Heart right ventricle (tissue), 16 donors: ENCODE measurements around the gene BBLN. TPM values are rescaled to one million over a fixed set of nuclear protein-coding genes. Genes with fewer than 3 reads are reported as not detected.
A peak's percentile ranks its signal among the peaks of the same experiment; 100 is the strongest.

ENCODE experiments used
- ATAC-seq, 8 donors: fragments of 200-7000 bp; cut with Tn5 transposase; one replicate each; pipeline ENCODE4 v1.9.1; 2020; ENCODE audit warnings: mild to moderate bottlenecking in 8 of 8, moderate library complexity in 8 of 8, moderate number of reproducible peaks in 1 of 8
- DNase-seq, 2 donors: peaks; one replicate each; pipeline ENCODE4 v3.0.0-alpha.2; 2020
- H3K27ac ChIP-seq, 10 donors: fragments of 200-600 bp; sonication (generic) in 2 of 10; one replicate each; pipeline versions ENCODE4 v1.5.0 to v1.8.0; 2020 to 2022; ENCODE audit warnings: mild to moderate bottlenecking in 3 of 10
- H3K27me3 ChIP-seq, 7 donors: fragments of 200-600 bp; one replicate each; pipeline ENCODE4 v1.8.0; 2021 to 2022; ENCODE audit warnings: mild to moderate bottlenecking in 2 of 7
- H3K36me3 ChIP-seq, 9 donors: fragments of 200-600 bp; sonication (generic) in 1 of 9; one replicate each; pipeline versions ENCODE4 v1.5.0 to v1.8.0; 2020 to 2022; ENCODE audit warnings: mild to moderate bottlenecking in 2 of 9
- H3K4me1 ChIP-seq, 9 donors: fragments of 200-600 bp; sonication (generic) in 1 of 9; one replicate each; pipeline versions ENCODE4 v1.5.0 to v1.8.0; 2020 to 2022; ENCODE audit warnings: mild to moderate bottlenecking in 4 of 9
- H3K4me3 ChIP-seq, 10 donors: fragments of 200-600 bp; sonication (generic) in 2 of 10; one replicate each; pipeline versions ENCODE4 v1.5.0 to v1.8.0; 2020 to 2022; ENCODE audit warnings: mild to moderate bottlenecking in 7 of 10, moderate library complexity in 2 of 10
- H3K9me3 ChIP-seq, 11 donors: fragments of 200-600 bp in 10 of 11; sonication (generic) in 2 of 11; one replicate each; pipeline versions ENCODE4 v1.5.0 to v1.8.0; 2013 to 2022; ENCODE audit warnings: mild to moderate bottlenecking in 2 of 11, control low read depth in 1 of 11, moderate library complexity in 1 of 11
- CTCF ChIP-seq, 9 donors: fragments of 200-600 bp; sonication (generic) in 2 of 9; IDR thresholded peaks; one replicate each; pipeline versions ENCODE4 v1.5.0 to v1.8.0; 2021 to 2022; ENCODE audit warnings: antibody characterized with exemption in 9 of 9, mild to moderate bottlenecking in 5 of 9, moderate library complexity in 1 of 9
- WGBS, 2 donors: extraction: QIAGEN DNeasy Blood & Tissue Kit; methylation state at CpG; one replicate each; pipeline ENCODE4 v1.1.7; 2013; ENCODE audit warnings: inconsistent platforms in 1 of 2; 5-methylcytosine and 5-hydroxymethylcytosine counted together
- intact Hi-C, 10 donors: fragments of 100-400 bp; cut with DNase I; formaldehyde crosslinking; loops; one replicate each; pipeline versions ENCODE4 v1.11.1 to v1.14.2; 2022
- polyA plus RNA-seq, 2 donors: library from polyadenylated mRNA; stranded (reverse); fragments of 200-250 nt; gene quantifications; one replicate each; pipeline ENCODE4 v1.2.3, GENCODE V29; 2013
- total RNA-seq, 10 donors: library from RNA; stranded (reverse); fragmentation: NEBNext Ultra II Directional in 3 of 10; extraction: Animal tissue kit (Norgen Biotek cat#: 25700) in 3 of 10; gene quantifications; one replicate each; pipeline versions ENCODE4 v1.2.1 to v1.2.4, GENCODE V29; 2021 to 2023
- donor health status: Arrhythmogenic right ventricular cardiomyopathy.
- donor health status: ischemic (EF 13 %, LVEDD 7.1; RV severe dilation, severe dysfunction).
- donor health status: healthy with polysubstance abuse.
- donor health status: DM: no; HTN: yes; CAD: no.
- donor health status: DM: no; HTN: no; CAD: no.
- donor health status: ischemic (EF 25% LVEDD 6.9; RV normal size, moderate dysfunction).
- donor health status: ischemic (EF 25% LVEDD 5.7; RV mildly dilated, moderate dysfunction).
- donor health status: healthy.
- donor health status: DM: yes; HTN: yes; CAD: no.
- donor health status: Ischemic cardiomyopathy.
- donor health status: ischemic (EF 35%, LVEDD 5.7; RV mildly dilated, moderate dysfunction).
- donor health status: nonischemic (EF 11% LVEDD 7.7; RV severe dilation, severe dysfunction).
- donor health status: DM: yes; HTN: yes; CAD: no.
- donor health status: PGD.
- donor health status: ischemic (EF 29% LVEDD 5.4; RV normal size, mild dysfunction).
- donor health status: nonischemic (EF 23%, LVEDD 6.1; RV moderate dilation, normal function).

Gene BBLN
- total and polyA plus RNA-seq, 12 donors = 29.5 to 159 (median 38.6) TPM

- Histone ChIP-seq H3K36me3 (peaks cover 0 to 45% (median 24%) of the 10 kb centered on the region in 9 donors), H3K4me3 (peak overlapping the region in 6 of 10 donors; percentile 78 to 100 (median 92)), H3K9me3 (peaks cover 0 to 4% (median 0%) of the 10 kb centered on the region in 11 donors), H3K4me1 (peaks cover 13 to 39% (median 28%) of the 10 kb centered on the region in 9 donors), H3K27me3 (no peaks in the 10 kb centered on the region), H3K27ac (peak overlapping the region in 5 of 10 donors; percentile 9 to 62 (median 15))
- WGBS, 2 donors = 43 to 46% methylated on average over 10 of the region's 10 CpGs
- intact Hi-C loops = loop anchor here in 1 of 10 donors (2.0 kb wide), 1 partner anchor 57 kb away; the partner anchor contains the start of gene SLC25A25
- ATAC-seq = no peak
- TF ChIP-seq CTCF (IDR thresholded peaks at IDR 0.05) = no peak
- peak in 1 of 2 donors; percentile 3 for DNase-seq
Observed at GRCh38 chr9:128125580-128126354, 34.3 kb upstream of the BBLN start.

GRCh38 chr9:128127568-128127989 is 32.5 kb upstream of the BBLN start, which contains the start of gene PTGES2:
TSS of gene PTGES2 (minus strand) at chr9:128127729. CDS start at chr9:128127717, 12 bp downstream.
- Histone ChIP-seq H3K27me3 (no peaks in the 10 kb centered on the region), H3K36me3 (peaks cover 0 to 28% (median 18%) of the 10 kb centered on the region in 9 donors)
- WGBS, 2 donors = 0% methylated on average over 56 of the region's 56 CpGs

GRCh38 chr9:128127990-128128835 is 31.9 kb upstream of the BBLN start:
- WGBS, 2 donors = 0 to 1% methylated on average over 82 of the region's 82 CpGs

More at GRCh38 chr9:128127568-128127989, 32.5 kb upstream of the BBLN start, which contains the start of gene PTGES2:
- TF ChIP-seq CTCF (IDR thresholded peaks at IDR 0.05) = no peak
- peak within 1 kb of the TSS; percentile 55 to 100 (median 91) for H3K4me3 ChIP-seq
- ATAC-seq = peak; percentile 84 to 90 (median 86)
- H3K4me1 ChIP-seq = peaks cover 13 to 48% (median 31%) of the 10 kb centered on the region in 9 donors
- H3K27ac ChIP-seq = peak within 1 kb of the TSS; percentile 94 to 99 (median 97)
- peak; percentile 87 for DNase-seq
- intact Hi-C loops = loop anchor here in 1 of 10 donors (2.0 kb wide), 1 partner anchor 59 kb away; the partner anchor contains the start of gene SLC25A25
- H3K9me3 ChIP-seq = peaks cover 0 to 4% (median 0%) of the 10 kb centered on the region in 11 donors

More at GRCh38 chr9:128127990-128128835, 31.9 kb upstream of the BBLN start:
- ATAC-seq (peak; percentile 86 to 94 (median 92)), DNase-seq (peak; percentile 84 to 88)
- Histone ChIP-seq H3K27me3 (no peaks in the 10 kb centered on the region), H3K36me3 (peaks cover 0 to 22% (median 11%) of the 10 kb centered on the region in 9 donors), H3K27ac (peak overlapping the region; percentile 94 to 99 (median 97)), H3K9me3 (peaks cover 0 to 4% (median 0%) of the 10 kb centered on the region in 11 donors), H3K4me3 (peak overlapping the region; percentile 55 to 100 (median 91)), H3K4me1 (peaks cover 13 to 49% (median 31%) of the 10 kb centered on the region in 9 donors)
- TF ChIP-seq CTCF (IDR thresholded peaks at IDR 0.05) = peak in 1 of 9 donors; percentile 3
- intact Hi-C loops = loop anchor here in 1 of 10 donors (2.0 kb wide), 1 partner anchor 59 kb away; the partner anchor contains the start of gene SLC25A25
